ENCODE measurements around the gene CACNB4. TPM values are rescaled to one million over a fixed set of nuclear protein-coding genes. Genes with fewer than 3 reads are reported as not detected.
"Not testable (repeated sequence)": the region's sequence is repeated elsewhere in the genome, so short reads cannot be mapped to it uniquely, and the experiment has no call there.

The CACNB4 gene
- total RNA-seq, 1 donor from 2014 or later, result 4.9 TPM

GRCh38 chr2:152024477-152024876, 74.4 kb downstream of the CACNB4 start:
- Histone ChIP-seq H3K4me3 (no peak overlapping the region), H3K27ac (no peak overlapping the region), H3K9me3 (no peaks in the 10 kb centered on the region), H3K36me3 (no peaks in the 10 kb centered on the region), H3K4me1 (no peaks in the 10 kb centered on the region), H3K27me3 (no peaks in the 10 kb centered on the region)
- intact Hi-C loops (cut with DNase I), result no loop called here
- no peak for TF ChIP-seq POLR2AphosphoS5 (IDR thresholded peaks at IDR 0.05; ENCODE audit: insufficient read depth in 1 of 2, low read depth in 1 of 2)
- TF ChIP-seq POLR2A (IDR thresholded peaks at IDR 0.05), result no peak
- DNase-seq (ENCODE audit: extremely low spot score in 2 of 2), result no peak

- H3K4me3 ChIP-seq, result no peak overlapping the region
- DNase-seq (ENCODE audit: extremely low spot score in 2 of 2), result no peak
- H3K36me3 ChIP-seq, result no peaks in the 10 kb centered on the region
- no peaks in the 10 kb centered on the region for H3K4me1 ChIP-seq
- no peaks in the 10 kb centered on the region for H3K9me3 ChIP-seq
- no peak overlapping the region for H3K27ac ChIP-seq
- intact Hi-C loops (cut with DNase I), result no loop called here
- TF ChIP-seq CTCF (IDR thresholded peaks at IDR 0.05) (no peak), POLR2A (IDR thresholded peaks at IDR 0.05) (no peak), POLR2AphosphoS5 (IDR thresholded peaks at IDR 0.05; ENCODE audit: insufficient read depth in 1 of 2, low read depth in 1 of 2) (no peak)
- H3K27me3 ChIP-seq, result no peaks in the 10 kb centered on the region
These were observed 76.8 kb downstream of the CACNB4 start for GRCh38 chr2:152022090-152022489.

GRCh38 chr2:152021001-152021400, 77.8 kb downstream of the CACNB4 start:
- DNase-seq (ENCODE audit: extremely low spot score in 2 of 2); intact Hi-C loops (cut with DNase I); H3K4me1 ChIP-seq; H3K27me3 ChIP-seq; H3K9me3 ChIP-seq; H3K4me3 ChIP-seq; H3K27ac ChIP-seq; H3K36me3 ChIP-seq: not testable (repeated sequence)

GRCh38 chr2:152019732-152020131, 79.1 kb downstream of the CACNB4 start:
- H3K4me3 ChIP-seq, result no peak overlapping the region
- intact Hi-C loops (cut with DNase I), result no loop called here
- H3K36me3 ChIP-seq, result no peaks in the 10 kb centered on the region
- no peaks in the 10 kb centered on the region for H3K9me3 ChIP-seq
- DNase-seq (ENCODE audit: extremely low spot score in 2 of 2), result no peak
- no peaks in the 10 kb centered on the region for H3K27me3 ChIP-seq
- no peaks in the 10 kb centered on the region for H3K4me1 ChIP-seq
- H3K27ac ChIP-seq, result no peak overlapping the region
- no peak for TF ChIP-seq POLR2AphosphoS5 (IDR thresholded peaks at IDR 0.05; ENCODE audit: insufficient read depth in 1 of 2, low read depth in 1 of 2)
- TF ChIP-seq POLR2A (IDR thresholded peaks at IDR 0.05), result no peak
- no peak for TF ChIP-seq CTCF (IDR thresholded peaks at IDR 0.05)

GRCh38 chr2:152016181-152017120, 82.4 kb downstream of the CACNB4 start:
- no peak for DNase-seq (ENCODE audit: extremely low spot score in 2 of 2)
- no peaks in the 10 kb centered on the region for H3K27me3 ChIP-seq
- H3K4me1 ChIP-seq, result no peaks in the 10 kb centered on the region
- no peaks in the 10 kb centered on the region for H3K9me3 ChIP-seq
- H3K27ac ChIP-seq, result no peak overlapping the region
- H3K4me3 ChIP-seq, result no peak overlapping the region
- TF ChIP-seq POLR2AphosphoS5 (IDR thresholded peaks at IDR 0.05; ENCODE audit: insufficient read depth in 1 of 2, low read depth in 1 of 2) (no peak), POLR2A (IDR thresholded peaks at IDR 0.05) (no peak), CTCF (IDR thresholded peaks at IDR 0.05) (no peak)
- no peaks in the 10 kb centered on the region for H3K36me3 ChIP-seq
- intact Hi-C loops (cut with DNase I), result no loop called here

- Histone ChIP-seq H3K9me3 (no peaks in the 10 kb centered on the region), H3K4me3 (no peak overlapping the region), H3K27me3 (no peaks in the 10 kb centered on the region), H3K27ac (no peak overlapping the region), H3K4me1 (no peaks in the 10 kb centered on the region), H3K36me3 (no peaks in the 10 kb centered on the region)
- no peak for DNase-seq (ENCODE audit: extremely low spot score in 2 of 2)
- intact Hi-C loops (cut with DNase I), result no loop called here
- TF ChIP-seq POLR2AphosphoS5 (IDR thresholded peaks at IDR 0.05; ENCODE audit: insufficient read depth in 1 of 2, low read depth in 1 of 2) (no peak), CTCF (IDR thresholded peaks at IDR 0.05) (no peak), POLR2A (IDR thresholded peaks at IDR 0.05) (no peak)
These were observed 83.3 kb downstream of the CACNB4 start for GRCh38 chr2:152015552-152015951.
